Measurements from ENCODE around the gene RBM42. TPM values are rescaled to one million over a fixed set of nuclear protein-coding genes. Genes with fewer than 3 reads are reported as not detected.

Gene RBM42
- total and polyA plus RNA-seq, 7 donors: 50.1 to 69.1 (median 61.1) TPM

DNA sequence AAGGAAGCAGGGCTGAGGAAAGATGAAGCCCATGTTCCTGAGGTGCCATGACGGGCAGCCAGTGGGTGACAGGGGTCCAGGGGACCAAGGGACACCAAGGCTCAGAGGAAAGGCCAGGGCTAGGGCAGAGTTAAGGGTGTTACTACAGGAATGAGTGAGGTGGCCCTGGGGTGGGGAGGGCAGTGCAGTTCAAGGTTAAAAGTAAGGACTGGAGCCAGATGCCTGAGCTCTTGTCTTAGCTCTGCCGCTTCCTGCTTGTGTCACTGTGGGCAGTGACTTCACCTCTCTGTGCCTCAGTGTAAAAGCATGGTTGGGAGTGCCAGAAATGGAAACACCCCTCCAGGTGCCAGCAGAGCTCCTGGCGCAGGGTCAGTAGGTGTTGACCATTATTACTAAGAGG lies 7.8 kb downstream of the RBM42 start:
- WGBS, 3 donors: 67 to 96% (median 94%) methylated on average over 3 of the region's 3 CpGs
- no peaks in the 10 kb centered on the region for H3K27me3 ChIP-seq (ENCODE audit: insufficient read depth in 3 of 3, low read length in 2 of 3)
- DNase-seq (no peak), ATAC-seq (no peak)
- H3K4me3 ChIP-seq: no peak overlapping the region
- H3K9me3 ChIP-seq: no peaks in the 10 kb centered on the region
- no peaks in the 10 kb centered on the region for H3K4me1 ChIP-seq
- intact Hi-C loops (cut with DNase I): no loop called here
- H3K36me3 ChIP-seq (ENCODE audit: insufficient read depth in 1 of 2, low read depth in 1 of 2): peaks cover 0 to 69% of the 10 kb centered on the region in 2 donors
- no peak overlapping the region for H3K27ac ChIP-seq
- TF ChIP-seq, protein P1, sequence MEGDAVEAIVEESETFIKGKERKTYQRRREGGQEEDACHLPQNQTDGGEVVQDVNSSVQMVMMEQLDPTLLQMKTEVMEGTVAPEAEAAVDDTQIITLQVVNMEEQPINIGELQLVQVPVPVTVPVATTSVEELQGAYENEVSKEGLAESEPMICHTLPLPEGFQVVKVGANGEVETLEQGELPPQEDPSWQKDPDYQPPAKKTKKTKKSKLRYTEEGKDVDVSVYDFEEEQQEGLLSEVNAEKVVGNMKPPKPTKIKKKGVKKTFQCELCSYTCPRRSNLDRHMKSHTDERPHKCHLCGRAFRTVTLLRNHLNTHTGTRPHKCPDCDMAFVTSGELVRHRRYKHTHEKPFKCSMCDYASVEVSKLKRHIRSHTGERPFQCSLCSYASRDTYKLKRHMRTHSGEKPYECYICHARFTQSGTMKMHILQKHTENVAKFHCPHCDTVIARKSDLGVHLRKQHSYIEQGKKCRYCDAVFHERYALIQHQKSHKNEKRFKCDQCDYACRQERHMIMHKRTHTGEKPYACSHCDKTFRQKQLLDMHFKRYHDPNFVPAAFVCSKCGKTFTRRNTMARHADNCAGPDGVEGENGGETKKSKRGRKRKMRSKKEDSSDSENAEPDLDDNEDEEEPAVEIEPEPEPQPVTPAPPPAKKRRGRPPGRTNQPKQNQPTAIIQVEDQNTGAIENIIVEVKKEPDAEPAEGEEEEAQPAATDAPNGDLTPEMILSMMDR (IDR thresholded peaks at IDR 0.05): no peak

DNA sequence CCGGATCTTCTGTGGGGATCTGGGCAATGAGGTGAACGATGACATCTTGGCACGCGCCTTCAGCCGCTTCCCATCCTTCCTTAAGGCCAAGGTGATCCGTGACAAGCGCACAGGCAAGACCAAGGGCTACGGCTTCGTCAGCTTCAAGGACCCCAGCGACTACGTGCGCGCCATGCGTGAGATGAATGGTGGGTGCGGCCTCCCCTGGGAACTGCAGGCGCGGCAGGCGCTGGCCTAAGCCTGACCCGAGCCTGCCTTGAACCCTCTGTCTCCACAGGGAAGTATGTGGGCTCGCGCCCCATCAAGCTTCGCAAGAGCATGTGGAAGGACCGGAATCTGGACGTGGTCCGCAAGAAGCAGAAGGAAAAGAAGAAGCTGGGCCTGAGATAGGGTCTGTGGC lies 8.3 kb downstream of the RBM42 start:
- no peak overlapping the region for H3K27ac ChIP-seq
- no peaks in the 10 kb centered on the region for H3K9me3 ChIP-seq
- no peak overlapping the region for H3K4me3 ChIP-seq
- DNase-seq (no peak), ATAC-seq (no peak)
- TF ChIP-seq, protein P1 (IDR thresholded peaks at IDR 0.05): no peak
- 89 to 94% (median 93%) methylated on average over 24 to 25 of the region's 25 CpGs for WGBS, 3 donors
- peaks cover 0 to 64% of the 10 kb centered on the region in 2 donors for H3K36me3 ChIP-seq (ENCODE audit: insufficient read depth in 1 of 2, low read depth in 1 of 2)
- intact Hi-C loops (cut with DNase I): no loop called here
- H3K4me1 ChIP-seq: no peaks in the 10 kb centered on the region
- H3K27me3 ChIP-seq (ENCODE audit: insufficient read depth in 3 of 3, low read length in 2 of 3): no peaks in the 10 kb centered on the region

DNA sequence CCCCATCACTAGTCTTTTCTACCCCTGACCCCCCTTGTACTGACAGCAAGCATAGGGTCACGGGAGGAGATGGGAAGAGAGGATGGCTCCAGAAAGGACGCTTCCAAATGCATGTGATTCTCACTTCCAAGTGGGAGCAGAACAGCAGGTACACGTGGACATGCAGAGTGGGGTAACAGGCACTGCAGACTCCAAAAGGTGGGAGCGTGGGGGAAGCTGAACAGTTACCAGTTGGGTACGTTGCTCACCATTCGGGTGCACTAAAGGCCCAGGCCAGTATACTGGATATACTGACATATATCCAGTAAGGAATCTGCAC lies 10.4 kb downstream of the RBM42 start:
- Histone ChIP-seq H3K4me3 (no peak overlapping the region), H3K36me3 (ENCODE audit: insufficient read depth in 1 of 2, low read depth in 1 of 2) (peaks cover 0 to 43% of the 10 kb centered on the region in 2 donors), H3K9me3 (no peaks in the 10 kb centered on the region), H3K27ac (no peak overlapping the region), H3K4me1 (peaks cover 4% of the 10 kb centered on the region), H3K27me3 (ENCODE audit: insufficient read depth in 3 of 3, low read length in 2 of 3) (no peaks in the 10 kb centered on the region)
- 34 to 44% (median 43%) methylated on average over 6 of the region's 6 CpGs for WGBS, 3 donors
- intact Hi-C loops (cut with DNase I): no loop called here
- TF ChIP-seq, protein P1 (IDR thresholded peaks at IDR 0.05): no peak
- DNase-seq (no peak), ATAC-seq (no peak)

DNA sequence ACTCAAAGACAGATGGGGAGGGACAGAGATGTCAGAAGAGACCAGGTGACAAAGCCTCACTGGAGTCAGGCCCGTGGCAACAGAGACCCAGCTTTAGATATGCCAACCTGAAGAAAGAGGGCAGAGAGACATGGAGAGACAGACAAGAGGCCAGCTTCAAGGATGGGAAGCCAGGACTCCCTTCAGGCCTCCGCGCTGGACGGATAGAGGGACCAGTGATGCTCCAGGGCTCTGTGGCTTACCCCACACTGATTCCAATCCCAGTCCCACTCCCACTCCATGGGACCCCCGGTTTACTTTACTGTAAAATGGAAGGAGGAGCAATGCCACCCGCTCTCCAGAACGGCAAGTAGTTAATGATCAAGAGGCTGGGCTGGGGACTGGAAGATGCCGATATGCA lies 11.0 kb downstream of the RBM42 start:
- no peaks in the 10 kb centered on the region for H3K27me3 ChIP-seq (ENCODE audit: insufficient read depth in 3 of 3, low read length in 2 of 3)
- no peaks in the 10 kb centered on the region for H3K9me3 ChIP-seq
- DNase-seq (no peak), ATAC-seq (no peak)
- peaks cover 0 to 37% of the 10 kb centered on the region in 2 donors for H3K36me3 ChIP-seq (ENCODE audit: insufficient read depth in 1 of 2, low read depth in 1 of 2)
- intact Hi-C loops (cut with DNase I): no loop called here
- H3K27ac ChIP-seq: no peak overlapping the region
- WGBS, 3 donors: 79 to 87% (median 81%) methylated on average over 8 of the region's 8 CpGs
- TF ChIP-seq, protein P1 (IDR thresholded peaks at IDR 0.05): no peak
- peaks cover 4% of the 10 kb centered on the region for H3K4me1 ChIP-seq
- H3K4me3 ChIP-seq: no peak overlapping the region

DNA sequence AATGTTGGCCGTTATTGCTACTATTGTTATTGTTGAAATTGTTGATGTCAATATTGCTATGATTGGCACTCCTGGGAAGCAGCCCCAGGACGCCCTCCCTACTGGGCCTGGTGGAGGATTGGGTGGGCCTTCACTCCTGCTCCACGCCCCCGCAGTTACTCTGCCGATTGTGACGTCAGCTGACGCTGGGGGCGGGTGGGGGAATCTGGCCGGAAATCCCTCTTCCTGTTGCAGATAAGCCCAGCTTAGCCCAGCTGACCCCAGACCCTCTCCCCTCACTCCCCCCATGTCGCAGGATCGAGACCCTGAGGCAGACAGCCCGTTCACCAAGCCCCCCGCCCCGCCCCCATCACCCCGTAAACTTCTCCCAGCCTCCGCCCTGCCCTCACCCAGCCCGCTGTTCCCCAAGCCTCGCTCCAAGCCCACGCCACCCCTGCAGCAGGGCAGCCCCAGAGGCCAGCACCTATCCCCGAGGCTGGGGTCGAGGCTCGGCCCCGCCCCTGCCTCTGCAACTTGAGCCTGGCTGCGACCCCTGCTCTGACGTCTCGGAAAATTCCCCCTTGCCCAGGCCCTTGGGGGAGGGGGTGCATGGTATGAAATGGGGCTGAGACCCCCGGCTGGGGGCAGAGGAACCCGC lies 12.8 kb downstream of the RBM42 start, which contains the start of gene ETV2:
ETV2 (plus strand) TSS at position 231 of the 637 bp plus-strand sequence. CDS start 716 bp downstream, outside the sequence.
- Histone ChIP-seq H3K27ac (no peak within 1 kb of the TSS), H3K9me3 (no peaks in the 10 kb centered on the region), H3K36me3 (ENCODE audit: insufficient read depth in 1 of 2, low read depth in 1 of 2) (peaks cover 0 to 19% of the 10 kb centered on the region in 2 donors), H3K27me3 (ENCODE audit: insufficient read depth in 3 of 3, low read length in 2 of 3) (no peaks in the 10 kb centered on the region), H3K4me1 (peaks cover 4% of the 10 kb centered on the region), H3K4me3 (no peak within 1 kb of the TSS)
- TF ChIP-seq, protein P1 (IDR thresholded peaks at IDR 0.05): no peak
- no peak for DNase-seq
- no peak for ATAC-seq
- WGBS, 3 donors: 18 to 31% (median 24%) methylated on average over 26 to 28 of the region's 28 CpGs
- intact Hi-C loops (cut with DNase I): no loop called here

Data from psoas muscle (tissue), 8 donors.